ENCODE measurements around the gene FTH1. TPM values are rescaled to one million over a fixed set of nuclear protein-coding genes. Genes with fewer than 3 reads are reported as not detected.

FTH1 gene
- total RNA-seq, 1 experiment from 2014 or later = 2,322 TPM

GRCh38 chr11:61950035-61950547, 17.3 kb downstream of the FTH1 start, which contains the start of gene BEST1:
Gene BEST1, plus strand, starts transcription at chr11:61950351. Its CDS starts 1,456 bp downstream, at chr11:61951807.
- Histone ChIP-seq H3K36me3 (ENCODE audit: control insufficient read depth, insufficient read depth, low read length) (no peaks in the 10 kb centered on the region), H3K9me3 (ENCODE audit: control insufficient read depth, insufficient read depth, low read depth, low read length) (no peaks in the 10 kb centered on the region), H3K4me1 (ENCODE audit: control insufficient read depth, insufficient read depth, low read length) (peaks cover 4% of the 10 kb centered on the region; the same call in 1 of the 2 replicates), H3K27ac (ENCODE audit: low read length) (peak within 1 kb of the TSS; percentile 58; the same call in 1 of the 2 replicates), H3K4me3 (ENCODE audit: low read depth in 2 of 2, low read length in 2 of 2) (no peak within 1 kb of the TSS), H3K27me3 (ENCODE audit: control insufficient read depth, insufficient read depth, low read length) (no peaks in the 10 kb centered on the region)
- ATAC-seq (no peak), DNase-seq (ENCODE audit: low read depth, low spot score) (no peak)
- no TSS peak for BruUV-seq (replicated peaks)
- in situ Hi-C loops (cut with HindIII; ENCODE audit: low pct_unique_long_range_greater_than_20kb, low sequenced_read_pairs) = no loop called here
- TF ChIP-seq POLR2AphosphoS5 (IDR thresholded peaks at IDR 0.05; ENCODE audit: low read depth, low read length) (no peak), CTCF (IDR thresholded peaks at IDR 0.05) (no peak), TCF7L2 (IDR thresholded peaks at IDR 0.05; ENCODE audit: low read depth, low read length) (no peak), REST (IDR thresholded peaks at IDR 0.05; ENCODE audit: insufficient read depth in 1 of 2, low read depth in 2 of 2, low read length in 1 of 2) (no peak), SIN3A (IDR thresholded peaks at IDR 0.05; ENCODE audit: borderline replicate concordance, insufficient read depth, low read depth, low read length) (no peak)
- intact Hi-C loops (cut with micrococcal nuclease; ENCODE audit: unreplicated experiment) = no loop called here
- ChIA-PET CTCF (interaction anchor here (0.7 to 5.2 kb wide), 4 partner anchors 52 to 158 kb away, joined by 3 to 49 read pairs (median 6); no protein-coding TSS in a partner anchor), POLR2A (interaction anchor here (0.6 kb wide), 1 partner anchor 113 kb away, joined by 14 read pairs; no protein-coding TSS in a partner anchor)

GRCh38 chr11:61949169-61950034, 18.0 kb downstream of the FTH1 start:
- Histone ChIP-seq H3K4me3 (ENCODE audit: low read depth in 2 of 2, low read length in 2 of 2) (no peak overlapping the region), H3K27ac (ENCODE audit: low read length) (peak overlapping the region; percentile 58; the same call in 1 of the 2 replicates), H3K36me3 (ENCODE audit: control insufficient read depth, insufficient read depth, low read length) (no peaks in the 10 kb centered on the region), H3K27me3 (ENCODE audit: control insufficient read depth, insufficient read depth, low read length) (no peaks in the 10 kb centered on the region), H3K9me3 (ENCODE audit: control insufficient read depth, insufficient read depth, low read depth, low read length) (no peaks in the 10 kb centered on the region), H3K4me1 (ENCODE audit: control insufficient read depth, insufficient read depth, low read length) (0 out of 2 replicates have a peak, but pooled peaks cover 4% of the 10 kb centered on the region)
- ATAC-seq (no peak), DNase-seq (ENCODE audit: low read depth, low spot score) (no peak)
- POLR2A ChIA-PET = interaction anchor here (0.6 kb wide), 1 partner anchor 114 kb away, joined by 14 read pairs; no protein-coding TSS in a partner anchor
- CTCF ChIA-PET = interaction anchor here (0.7 to 5.2 kb wide), 5 partner anchors 12 to 132 kb away, joined by 4 to 49 read pairs (median 13); no protein-coding TSS in a partner anchor
- no TSS peak for BruUV-seq (replicated peaks)
- intact Hi-C loops (cut with micrococcal nuclease; ENCODE audit: unreplicated experiment) (loop anchor here (5.0 kb wide), 2 partner anchors 37 to 133 kb away; no protein-coding TSS in a partner anchor), in situ Hi-C loops (cut with HindIII; ENCODE audit: low pct_unique_long_range_greater_than_20kb, low sequenced_read_pairs) (no loop called here)
- TF ChIP-seq CTCF (IDR thresholded peaks at IDR 0.05) (no peak), TCF7L2 (IDR thresholded peaks at IDR 0.05; ENCODE audit: low read depth, low read length) (no peak), SIN3A (IDR thresholded peaks at IDR 0.05; ENCODE audit: borderline replicate concordance, insufficient read depth, low read depth, low read length) (no peak), REST (IDR thresholded peaks at IDR 0.05; ENCODE audit: insufficient read depth in 1 of 2, low read depth in 2 of 2, low read length in 1 of 2) (no peak), POLR2AphosphoS5 (IDR thresholded peaks at IDR 0.05; ENCODE audit: low read depth, low read length) (no peak)

Data from Panc1 (cell line).